ENCODE results near the gene SEMA5B.

SEMA5B gene

GRCh38 chr3:122993124-122993978 lies 34.2 kb downstream of the SEMA5B start:
- DNase-seq (ENCODE audit: low read depth, low spot score) = no peak

GRCh38 chr3:122992676-122993075 lies 34.9 kb downstream of the SEMA5B start:
- no peak for DNase-seq (ENCODE audit: low read depth, low spot score)

- no peak for DNase-seq (ENCODE audit: low read depth, low spot score)
Measured at GRCh38 chr3:122992133-122992532, 35.4 kb downstream of the SEMA5B start.

- DNase-seq (ENCODE audit: low read depth, low spot score) = no peak
Measured at GRCh38 chr3:122991236-122991985, 36.2 kb downstream of the SEMA5B start.

- no peak for DNase-seq (ENCODE audit: low read depth, low spot score)
Measured at GRCh38 chr3:122989856-122990575, 37.5 kb downstream of the SEMA5B start.

GRCh38 chr3:122988508-122988907 lies 39.1 kb downstream of the SEMA5B start:
- no peak for DNase-seq (ENCODE audit: low read depth, low spot score)

- DNase-seq (ENCODE audit: low read depth, low spot score) = no peak
Measured at GRCh38 chr3:122987736-122988319, 39.7 kb downstream of the SEMA5B start.

- DNase-seq (ENCODE audit: low read depth, low spot score) = no peak
Measured at GRCh38 chr3:122987231-122987630, 40.3 kb downstream of the SEMA5B start.

- DNase-seq (ENCODE audit: low read depth, low spot score) = no peak
Measured at GRCh38 chr3:122986693-122987179, 40.8 kb downstream of the SEMA5B start.

- no peak for DNase-seq (ENCODE audit: low read depth, low spot score)
Measured at GRCh38 chr3:122985539-122985938, 42.0 kb downstream of the SEMA5B start.

GRCh38 chr3:122984650-122985049 lies 42.9 kb downstream of the SEMA5B start:
- DNase-seq (ENCODE audit: low read depth, low spot score) = no peak

- no peak for DNase-seq (ENCODE audit: low read depth, low spot score)
Measured at GRCh38 chr3:122984007-122984406, 43.6 kb downstream of the SEMA5B start.

- DNase-seq (ENCODE audit: low read depth, low spot score) = no peak
Measured at GRCh38 chr3:122982216-122983185, 45.1 kb downstream of the SEMA5B start.

- no peak for DNase-seq (ENCODE audit: low read depth, low spot score)
Measured at GRCh38 chr3:122979211-122979610, 48.4 kb downstream of the SEMA5B start.

GRCh38 chr3:122978569-122978968 lies 49.0 kb downstream of the SEMA5B start:
- DNase-seq (ENCODE audit: low read depth, low spot score) = no peak

GRCh38 chr3:122977746-122978466 lies 49.7 kb downstream of the SEMA5B start:
- DNase-seq (ENCODE audit: low read depth, low spot score) = no peak

- DNase-seq (ENCODE audit: low read depth, low spot score) = no peak
Measured at GRCh38 chr3:122975924-122976293, 51.7 kb downstream of the SEMA5B start.

GRCh38 chr3:122975163-122975923 lies 52.2 kb downstream of the SEMA5B start:
- DNase-seq (ENCODE audit: low read depth, low spot score) = no peak

GRCh38 chr3:122974764-122975162 lies 52.8 kb downstream of the SEMA5B start:
- DNase-seq (ENCODE audit: low read depth, low spot score) = no peak

Measured in activated CD4-positive, CD25-positive, alpha-beta regulatory T cell treated with anti-CD3 and anti-CD28 coated beads, Interleukin-2, amount 50 U/mL, for 16 hours (primary cell).